ENCODE data around the gene CLRN1.

DNA sequence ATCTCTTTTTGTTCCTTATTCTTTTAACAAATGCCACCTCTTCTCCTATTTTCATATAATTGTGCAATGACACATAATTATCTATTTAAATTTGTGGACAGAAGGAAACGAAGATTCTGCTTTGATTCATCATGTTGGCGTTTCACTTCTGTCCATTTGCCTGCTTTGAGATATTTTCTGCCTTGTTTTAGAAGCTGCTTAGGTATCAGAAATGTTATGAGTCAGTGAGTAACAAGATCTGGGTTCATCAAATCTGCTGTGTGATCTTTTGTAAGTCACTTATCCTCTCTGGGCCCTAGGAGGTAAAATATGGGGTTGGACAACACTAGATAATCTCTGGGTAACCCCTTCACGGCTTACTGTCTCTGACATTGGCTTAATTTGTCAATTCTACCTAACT lies 60.0 kb downstream of the CLRN1 start:
- TF ChIP-seq, protein P1, sequence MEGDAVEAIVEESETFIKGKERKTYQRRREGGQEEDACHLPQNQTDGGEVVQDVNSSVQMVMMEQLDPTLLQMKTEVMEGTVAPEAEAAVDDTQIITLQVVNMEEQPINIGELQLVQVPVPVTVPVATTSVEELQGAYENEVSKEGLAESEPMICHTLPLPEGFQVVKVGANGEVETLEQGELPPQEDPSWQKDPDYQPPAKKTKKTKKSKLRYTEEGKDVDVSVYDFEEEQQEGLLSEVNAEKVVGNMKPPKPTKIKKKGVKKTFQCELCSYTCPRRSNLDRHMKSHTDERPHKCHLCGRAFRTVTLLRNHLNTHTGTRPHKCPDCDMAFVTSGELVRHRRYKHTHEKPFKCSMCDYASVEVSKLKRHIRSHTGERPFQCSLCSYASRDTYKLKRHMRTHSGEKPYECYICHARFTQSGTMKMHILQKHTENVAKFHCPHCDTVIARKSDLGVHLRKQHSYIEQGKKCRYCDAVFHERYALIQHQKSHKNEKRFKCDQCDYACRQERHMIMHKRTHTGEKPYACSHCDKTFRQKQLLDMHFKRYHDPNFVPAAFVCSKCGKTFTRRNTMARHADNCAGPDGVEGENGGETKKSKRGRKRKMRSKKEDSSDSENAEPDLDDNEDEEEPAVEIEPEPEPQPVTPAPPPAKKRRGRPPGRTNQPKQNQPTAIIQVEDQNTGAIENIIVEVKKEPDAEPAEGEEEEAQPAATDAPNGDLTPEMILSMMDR (IDR thresholded peaks at IDR 0.05; ENCODE audit: low read depth, low read length) = no peak
- TF ChIP-seq EZH2phosphoT487 (IDR thresholded peaks at IDR 0.05; ENCODE audit: low read depth) = peak; percentile 44; the same call in 1 of the 2 replicates

Measured in OCI-LY3 (cell line).